ENCODE data around the gene TEKT5. TPM values are rescaled to one million over a fixed set of nuclear protein-coding genes. Genes with fewer than 3 reads are reported as not detected.
"Not testable (repeated sequence)": the region's sequence is repeated elsewhere in the genome, so short reads cannot be mapped to it uniquely, and the experiment has no call there.

TEKT5 gene
- total RNA-seq, 4 donors from 2014 or later, result not detected

- DNase-seq (ENCODE audit: low spot score) (no peak), ATAC-seq (ENCODE audit: low FRiP score) (no peak)
- TF ChIP-seq, protein P1, sequence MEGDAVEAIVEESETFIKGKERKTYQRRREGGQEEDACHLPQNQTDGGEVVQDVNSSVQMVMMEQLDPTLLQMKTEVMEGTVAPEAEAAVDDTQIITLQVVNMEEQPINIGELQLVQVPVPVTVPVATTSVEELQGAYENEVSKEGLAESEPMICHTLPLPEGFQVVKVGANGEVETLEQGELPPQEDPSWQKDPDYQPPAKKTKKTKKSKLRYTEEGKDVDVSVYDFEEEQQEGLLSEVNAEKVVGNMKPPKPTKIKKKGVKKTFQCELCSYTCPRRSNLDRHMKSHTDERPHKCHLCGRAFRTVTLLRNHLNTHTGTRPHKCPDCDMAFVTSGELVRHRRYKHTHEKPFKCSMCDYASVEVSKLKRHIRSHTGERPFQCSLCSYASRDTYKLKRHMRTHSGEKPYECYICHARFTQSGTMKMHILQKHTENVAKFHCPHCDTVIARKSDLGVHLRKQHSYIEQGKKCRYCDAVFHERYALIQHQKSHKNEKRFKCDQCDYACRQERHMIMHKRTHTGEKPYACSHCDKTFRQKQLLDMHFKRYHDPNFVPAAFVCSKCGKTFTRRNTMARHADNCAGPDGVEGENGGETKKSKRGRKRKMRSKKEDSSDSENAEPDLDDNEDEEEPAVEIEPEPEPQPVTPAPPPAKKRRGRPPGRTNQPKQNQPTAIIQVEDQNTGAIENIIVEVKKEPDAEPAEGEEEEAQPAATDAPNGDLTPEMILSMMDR (IDR thresholded peaks at IDR 0.05), result no peak
These were observed 57.2 kb downstream of the TEKT5 start for GRCh38 chr16:10637337-10638037.

DNA sequence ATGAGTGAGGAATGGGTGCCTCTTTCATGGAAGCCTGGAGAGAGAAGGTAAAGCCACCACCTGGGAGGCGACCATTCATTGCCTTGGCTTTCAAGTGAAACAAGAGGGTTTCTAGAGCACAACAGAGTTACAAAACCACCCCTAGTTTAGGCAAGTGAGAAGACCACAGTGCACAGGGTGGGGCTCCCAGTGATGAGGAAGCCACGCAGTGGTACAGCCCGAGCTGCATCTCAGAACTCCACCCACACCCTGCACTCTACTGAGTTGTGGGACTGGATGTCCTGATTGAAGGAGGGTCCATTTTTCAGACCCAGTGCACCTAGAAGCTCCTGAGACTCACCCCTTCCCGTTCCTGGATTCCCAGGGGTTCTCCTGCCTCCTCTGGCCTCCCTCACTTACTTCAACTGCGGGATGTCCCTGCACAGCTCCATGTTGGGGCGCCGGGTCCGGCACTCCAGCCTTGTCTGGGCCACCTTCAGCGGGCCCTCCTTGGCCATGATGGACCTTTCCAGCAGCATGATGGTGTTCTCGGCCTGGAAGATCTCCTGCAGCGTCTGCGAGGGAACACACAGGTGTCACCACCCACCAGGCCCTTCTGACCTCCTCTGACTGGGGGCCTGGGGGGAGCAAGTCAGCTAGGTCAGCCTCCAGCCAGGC lies 59.2 kb downstream of the TEKT5 start:
- ATAC-seq (ENCODE audit: low FRiP score), result no peak
- no peak for DNase-seq (ENCODE audit: low spot score)
- TF ChIP-seq, protein P1 (IDR thresholded peaks at IDR 0.05), result no peak

- not testable (repeated sequence) for DNase-seq (ENCODE audit: low spot score); ATAC-seq (ENCODE audit: low FRiP score)
These were observed 61.3 kb downstream of the TEKT5 start for GRCh38 chr16:10633429-10633828.

DNA sequence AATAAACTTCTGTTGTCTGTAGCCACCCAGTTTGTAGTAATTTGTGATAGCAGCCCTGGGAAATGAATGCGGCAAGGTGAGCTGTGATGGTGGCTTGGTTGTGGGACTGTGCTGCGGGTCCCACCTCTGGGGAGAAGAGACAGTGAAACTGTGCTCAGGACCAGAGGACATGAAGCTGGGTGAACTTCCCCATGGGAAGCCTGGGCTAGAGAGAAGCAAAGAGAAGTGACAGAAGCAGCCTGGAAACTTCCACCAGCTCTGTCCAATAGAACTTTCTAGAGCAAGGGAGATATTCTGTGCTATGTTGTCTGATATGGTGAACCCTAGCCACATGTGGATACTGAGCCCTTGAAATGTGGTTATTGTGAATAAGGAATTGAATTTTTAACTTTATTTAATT lies 62.8 kb downstream of the TEKT5 start:
- TF ChIP-seq, protein P1 (IDR thresholded peaks at IDR 0.05), result no peak
- DNase-seq (ENCODE audit: low spot score), result no peak
- no peak for ATAC-seq (ENCODE audit: low FRiP score)

DNA sequence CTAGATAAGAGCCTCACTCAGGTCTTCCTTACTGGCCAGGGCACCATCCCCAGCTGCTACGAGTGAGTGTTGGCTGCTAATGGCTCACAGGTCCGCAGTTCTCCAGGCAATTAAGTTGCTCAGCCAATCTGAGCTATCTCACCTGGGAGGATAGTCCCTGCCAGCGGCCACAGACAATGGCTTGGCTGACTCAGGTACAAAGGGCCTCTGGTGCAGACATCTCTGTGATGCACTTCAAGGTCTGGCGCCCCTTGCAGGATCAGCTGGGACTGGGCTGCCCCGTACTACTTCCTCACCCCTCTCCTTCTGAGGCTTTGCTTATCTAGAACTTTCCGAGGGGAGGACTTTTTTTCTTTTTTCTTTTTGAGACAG lies 65.2 kb downstream of the TEKT5 start:
- no peak for ATAC-seq (ENCODE audit: low FRiP score)
- DNase-seq (ENCODE audit: low spot score), result no peak
- TF ChIP-seq, protein P1 (IDR thresholded peaks at IDR 0.05), result no peak

- TF ChIP-seq, protein P1 (IDR thresholded peaks at IDR 0.05), result no peak
- DNase-seq (ENCODE audit: low spot score) (no peak), ATAC-seq (ENCODE audit: low FRiP score) (no peak)
These were observed 69.0 kb downstream of the TEKT5 start for GRCh38 chr16:10625595-10626357.

- ATAC-seq (ENCODE audit: low FRiP score) (no peak), DNase-seq (ENCODE audit: low spot score) (no peak)
- TF ChIP-seq, protein P1 (IDR thresholded peaks at IDR 0.05), result no peak
These were observed 70.2 kb downstream of the TEKT5 start for GRCh38 chr16:10624527-10624926.

Data from omental fat pad (tissue), 4 donors.